ENCODE results near the gene DUSP28.

GRCh38 chr2:240564561-240565332, 4.6 kb downstream of the DUSP28 start:
- TF ChIP-seq POLR2A (IDR thresholded peaks at IDR 0.05; ENCODE audit: low read depth, low read length), result 0 out of 2 replicates have a peak, but pooled peaks have one; percentile 5
- TF ChIP-seq POLR2AphosphoS5 (IDR thresholded peaks at IDR 0.05; ENCODE audit: low read depth, low read length), result 0 out of 2 replicates have a peak, but pooled peaks have one; percentile 35
- no peak for TF ChIP-seq PAX5 (IDR thresholded peaks at IDR 0.05; ENCODE audit: insufficient read depth, low read length, severe bottlenecking)
- no peak for TF ChIP-seq TAF1 (IDR thresholded peaks at IDR 0.05; ENCODE audit: low read depth, low read length)
- TF ChIP-seq SPI1 (IDR thresholded peaks at IDR 0.05; ENCODE audit: low read depth, low read length), result no peak
- 0 out of 2 replicates have a peak, but pooled peaks have one; percentile 24 for TF ChIP-seq POU2F2 (IDR thresholded peaks at IDR 0.05; ENCODE audit: low read depth, low read length)

All from GM12891 (cell line).